GM21423 (cell line): Measurements from ENCODE around the gene PLA2G2D.

Experiments used
- ATAC-seq: cut with Tn5 transposase; IDR thresholded peaks from one replicate; pipeline ENCODE4 v1.9.1; 2021; ENCODE audit warnings: mild to moderate bottlenecking, moderate library complexity; ENCODE audit not compliant: unreplicated experiment

The PLA2G2D gene, protein sequence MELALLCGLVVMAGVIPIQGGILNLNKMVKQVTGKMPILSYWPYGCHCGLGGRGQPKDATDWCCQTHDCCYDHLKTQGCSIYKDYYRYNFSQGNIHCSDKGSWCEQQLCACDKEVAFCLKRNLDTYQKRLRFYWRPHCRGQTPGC

GRCh38 chr1:20119347-20119746 is at the start of gene PLA2G2D:
PLA2G2D (minus strand) TSS chr1:20119536; CDS start chr1:20119498, 38 bp downstream.
- ATAC-seq, result no peak

GRCh38 chr1:20168564-20169491 is 49.5 kb upstream of the PLA2G2D start:
- ATAC-seq, result no peak

DNA sequence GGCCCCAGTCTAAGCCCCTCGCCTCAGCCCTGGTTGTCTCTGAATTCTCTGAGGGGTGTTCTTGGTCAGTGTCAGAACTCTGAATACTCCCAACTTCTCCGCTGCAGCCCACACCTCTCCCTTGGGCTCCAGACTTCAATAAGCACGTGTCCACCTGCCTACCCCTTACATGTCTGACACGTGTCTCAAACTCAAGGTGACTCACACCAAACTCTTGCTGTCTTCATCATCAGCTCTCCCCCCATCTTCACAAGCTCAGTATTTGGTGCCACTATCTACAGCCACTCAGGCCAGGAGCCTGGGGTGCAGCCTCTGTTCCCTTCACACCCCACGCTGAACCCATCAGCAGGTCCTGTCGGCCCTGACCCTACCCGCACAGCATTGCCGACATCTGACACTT is 47.8 kb upstream of the PLA2G2D start:
- ATAC-seq, result no peak

GRCh38 chr1:20166051-20166450 is 46.7 kb upstream of the PLA2G2D start:
- ATAC-seq, result no peak

DNA sequence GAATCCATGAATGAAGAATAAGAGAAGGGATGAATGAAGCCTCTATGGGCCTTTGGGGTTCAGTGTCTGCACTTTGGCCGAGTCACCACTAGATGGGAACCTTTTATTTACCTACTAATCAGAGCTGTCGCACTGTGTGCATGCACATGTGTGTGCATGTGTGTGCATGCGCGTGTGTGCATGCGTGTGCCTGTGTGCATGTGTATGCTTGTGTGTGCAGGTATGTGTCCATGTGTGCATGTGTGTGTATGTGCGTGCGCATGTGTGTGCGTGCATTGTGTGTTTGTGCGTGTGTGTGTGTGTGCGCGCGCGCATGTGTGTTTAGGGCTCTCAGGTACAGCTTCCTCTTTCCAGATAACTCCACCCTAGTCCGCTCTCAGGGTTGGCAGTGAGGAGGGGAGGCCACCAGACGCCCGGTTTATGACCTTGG is 46.2 kb upstream of the PLA2G2D start:
- ATAC-seq, result no peak

DNA sequence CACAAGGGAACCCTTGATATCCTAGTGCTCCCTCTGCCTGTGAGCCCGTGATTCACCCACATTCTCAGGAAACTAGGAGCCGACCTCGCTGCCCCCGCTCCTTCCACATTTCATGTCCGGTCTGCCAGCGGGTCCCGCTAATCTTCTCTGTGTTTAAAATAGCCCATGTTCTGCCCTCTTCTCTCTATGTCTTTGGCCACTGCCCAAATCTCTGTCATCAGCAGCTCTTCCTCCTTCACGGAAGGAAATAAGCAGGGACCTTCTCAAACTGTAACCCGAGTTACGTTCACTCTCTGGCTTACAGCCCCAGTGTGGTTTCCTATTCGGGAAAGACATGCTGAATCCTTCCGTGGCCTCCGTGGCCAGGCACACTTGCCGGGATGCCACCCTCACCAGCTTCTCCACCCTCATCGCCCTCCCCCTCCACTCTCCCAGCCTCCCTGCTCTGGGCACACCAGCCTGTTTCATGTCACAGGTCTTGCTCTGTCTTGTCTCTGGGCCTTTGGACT is 45.4 kb upstream of the PLA2G2D start:
- no peak for ATAC-seq

- ATAC-seq, result no peak
Observed at GRCh38 chr1:20160034-20160433, 40.7 kb upstream of the PLA2G2D start.

DNA sequence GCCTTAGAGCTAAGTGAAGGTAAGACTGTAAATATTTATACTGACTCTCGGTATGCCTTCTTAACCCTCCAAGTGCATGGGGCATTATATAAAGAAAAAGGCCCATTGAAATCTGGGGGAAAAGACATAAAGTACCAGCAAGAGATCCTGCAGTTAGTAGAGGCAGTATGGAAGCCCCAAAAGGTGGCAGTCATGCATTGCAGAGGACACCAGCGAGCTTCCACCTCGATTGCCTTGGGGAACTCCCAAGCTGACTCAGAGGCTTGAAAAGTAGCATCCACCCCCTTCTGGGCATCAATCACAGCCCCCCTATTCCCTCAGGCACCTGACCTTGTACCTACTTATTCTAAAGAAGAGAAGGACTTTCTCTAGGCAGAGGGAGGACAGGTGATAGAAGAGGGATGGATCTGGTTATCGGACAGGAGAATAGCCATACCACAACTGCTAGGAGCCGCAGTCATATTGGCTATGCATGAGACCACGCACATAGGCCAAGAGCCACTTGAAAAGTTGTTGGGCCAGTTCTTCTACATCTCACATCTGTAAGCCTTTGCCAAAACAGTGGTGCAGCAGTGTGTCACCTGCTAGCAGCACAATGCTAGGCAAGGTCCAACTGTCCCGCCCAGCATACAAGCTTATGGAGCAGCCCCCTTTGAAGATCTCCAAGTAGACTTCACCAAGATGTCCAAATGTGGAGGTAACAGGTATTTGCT is 39.2 kb upstream of the PLA2G2D start:
- no peak for ATAC-seq

- no peak for ATAC-seq
Observed at GRCh38 chr1:20154301-20154831, 35.0 kb upstream of the PLA2G2D start.

DNA sequence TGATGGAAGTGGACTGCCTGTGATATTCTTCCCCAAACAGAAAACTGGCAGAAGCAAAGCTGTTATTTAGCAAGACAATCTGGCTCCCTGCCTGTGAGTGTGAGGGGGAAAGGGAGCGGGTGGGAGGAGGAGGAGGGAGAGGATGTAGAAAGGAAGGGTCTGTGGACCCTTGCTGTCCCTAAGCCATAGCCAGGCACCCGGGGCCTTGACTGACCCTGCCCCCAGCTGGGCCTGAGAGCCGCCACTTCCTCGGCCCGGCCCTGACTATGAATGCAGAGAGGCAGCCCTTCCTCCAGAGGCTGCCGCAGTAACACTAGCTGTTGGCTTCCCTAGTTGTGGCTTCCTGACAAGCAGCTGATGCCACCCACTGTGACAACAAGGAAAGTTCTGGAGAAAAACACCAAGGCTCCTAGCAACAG is 33.7 kb upstream of the PLA2G2D start:
- no peak for ATAC-seq

GRCh38 chr1:20152599-20152930 is 33.2 kb upstream of the PLA2G2D start:
- no peak for ATAC-seq

- no peak for ATAC-seq
Observed at GRCh38 chr1:20151906-20152598, 32.7 kb upstream of the PLA2G2D start.

DNA sequence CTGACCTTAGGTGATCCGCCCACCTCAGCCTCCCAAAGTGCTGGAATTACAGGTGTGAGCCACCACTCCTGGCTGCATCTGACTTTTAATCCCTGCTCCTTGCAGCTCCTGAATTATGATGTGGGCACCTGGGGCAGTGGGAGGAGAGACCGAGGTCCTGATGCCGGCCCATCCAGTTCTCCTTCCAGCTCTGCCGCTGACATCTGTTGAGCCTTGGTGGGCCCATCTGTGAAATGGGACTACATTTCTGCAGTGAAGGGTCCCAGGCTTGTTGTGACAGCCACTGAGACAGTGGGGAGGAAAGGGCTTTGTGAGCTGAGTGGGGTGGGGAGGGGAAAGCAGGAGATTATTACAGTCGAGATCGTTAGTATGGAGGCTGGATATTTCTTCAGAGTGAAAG is 31.6 kb upstream of the PLA2G2D start:
- no peak for ATAC-seq

DNA sequence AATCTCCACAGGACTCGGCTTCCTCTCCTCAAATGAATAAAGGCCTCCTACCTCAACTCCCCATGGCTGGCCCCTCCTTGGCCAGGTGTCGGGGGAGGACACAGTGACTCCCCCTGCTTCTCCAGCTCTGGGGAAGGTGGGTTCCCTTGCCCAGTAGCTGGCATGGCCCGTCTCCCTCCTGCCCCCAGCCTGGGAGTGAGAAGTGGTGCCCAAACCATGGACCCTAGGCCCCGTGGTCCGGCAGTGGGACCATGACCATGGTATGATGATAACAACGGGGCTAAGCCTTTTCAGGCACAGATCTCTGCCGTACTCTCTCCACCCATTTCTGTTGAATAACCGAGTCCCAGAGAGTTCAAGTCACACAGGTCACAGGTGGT is 31.0 kb upstream of the PLA2G2D start:
- ATAC-seq, result no peak

GRCh38 chr1:20149601-20150325 is 30.4 kb upstream of the PLA2G2D start:
- no peak for ATAC-seq

DNA sequence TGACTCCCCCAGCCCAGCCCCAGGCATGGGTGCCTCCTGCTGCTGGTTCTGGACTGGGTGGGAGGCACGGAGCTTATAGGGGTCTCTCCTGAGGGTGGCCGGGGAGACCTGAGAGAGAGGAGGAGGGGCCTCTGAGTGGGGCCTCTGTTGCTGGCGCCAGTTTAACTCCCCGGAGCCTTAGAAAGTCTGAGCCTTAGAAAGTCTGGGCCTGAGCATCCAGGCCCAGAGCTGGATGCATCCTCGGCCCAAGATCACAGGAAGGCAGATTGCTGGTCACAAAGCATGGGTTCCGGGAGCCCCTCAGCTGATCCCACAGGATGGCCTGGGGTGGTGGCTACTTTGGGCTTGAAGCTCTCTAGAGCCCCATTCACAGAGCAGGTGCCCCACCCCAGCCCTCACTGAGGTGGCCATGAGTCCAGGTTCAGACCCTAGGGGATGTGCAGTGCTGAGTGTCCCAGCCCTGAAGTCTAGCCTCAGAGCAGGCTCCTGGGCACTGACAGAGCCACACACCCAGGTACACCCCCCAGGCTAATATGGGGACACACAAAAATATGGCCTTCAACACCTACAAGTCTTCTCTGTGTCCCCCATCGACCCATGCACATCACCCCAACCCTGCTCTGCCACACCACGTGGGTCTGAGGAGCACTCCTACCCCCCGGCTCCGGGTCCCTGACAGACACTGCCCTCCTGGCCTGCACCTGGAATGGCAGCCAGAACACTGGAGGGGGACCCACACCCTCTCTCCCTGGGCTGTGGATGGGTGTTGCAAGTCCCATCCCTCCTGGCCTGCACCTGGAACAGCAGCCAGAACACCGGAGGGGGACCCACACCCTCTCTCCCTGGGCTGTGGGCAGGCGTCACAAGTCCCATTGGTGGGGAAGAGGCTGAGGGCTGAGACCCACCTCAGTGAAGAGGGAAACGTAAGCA is 29.5 kb upstream of the PLA2G2D start:
- ATAC-seq, result no peak

DNA sequence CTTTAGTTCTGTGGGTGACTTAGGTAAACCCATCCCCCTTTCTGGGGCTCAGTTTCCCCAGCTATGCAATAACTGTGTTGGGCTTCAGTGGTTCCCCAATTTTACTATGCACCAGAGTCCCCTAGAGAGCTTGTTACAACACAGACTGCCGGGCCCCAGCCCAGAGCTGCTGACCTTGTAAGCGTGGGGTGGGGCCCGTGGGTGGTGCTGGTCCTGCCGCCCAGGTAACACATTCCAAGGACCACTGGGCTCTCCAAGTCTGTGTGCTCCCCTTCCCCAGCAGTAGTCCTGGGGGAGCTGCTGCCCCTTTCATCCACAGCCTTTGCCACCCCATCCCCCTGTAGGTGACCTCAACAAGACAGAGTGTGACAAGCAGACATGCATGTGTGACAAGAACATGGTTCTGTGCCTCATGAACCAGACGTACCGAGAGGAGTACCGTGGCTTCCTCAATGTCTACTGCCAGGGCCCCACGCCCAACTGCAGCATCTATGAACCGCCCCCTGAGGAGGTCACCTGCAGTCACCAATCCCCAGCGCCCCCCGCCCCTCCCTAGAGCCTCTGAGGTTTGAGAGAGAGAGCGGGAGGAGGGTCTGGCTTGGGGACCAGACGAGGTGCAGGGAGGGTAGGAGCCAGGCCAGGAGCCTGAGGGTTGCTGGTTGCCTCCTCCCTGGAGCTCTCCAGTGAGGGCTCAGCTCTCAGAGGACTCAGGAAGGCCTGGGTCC is 28.7 kb upstream of the PLA2G2D start:
- no peak for ATAC-seq
